SK-N-SH treated with all-trans-retinoic acid at 6 μM for 48 hours (cell line): ENCODE measurements around the gene RAP2A.

Experiments used
- ATAC-seq: fragments of 200-7000 bp; cut with Tn5 transposase; 3 replicates; pipeline ENCODE4 v1.9.1; 2020; ENCODE audit warnings: mild to moderate bottlenecking, moderate library complexity
- ARNTL ChIP-seq: fragments of 450-650 bp; formaldehyde crosslinking; IDR thresholded peaks from 2 replicates; pipeline ENCODE4 v1.5.0; 2020; ENCODE audit warnings: low read depth, mild to moderate bottlenecking, moderate library complexity, borderline replicate concordance
- BACH2 ChIP-seq: fragments of 250-450 bp; sonication (Bioruptor Pico); IDR thresholded peaks from 2 replicates; pipeline ENCODE4 v1.9.0; 2021; ENCODE audit warnings: mild to moderate bottlenecking, borderline replicate concordance
- GLIS3 ChIP-seq: fragments of 250-450 bp; sonication (Bioruptor Pico); IDR thresholded peaks from 2 replicates; pipeline ENCODE4 v1.5.0; 2020; ENCODE audit warnings: mild to moderate bottlenecking, moderate library complexity
- OSR1 ChIP-seq: fragments of 250-450 bp; sonication (Bioruptor Pico); IDR thresholded peaks from 2 replicates; pipeline ENCODE4 v1.8.0; 2022; ENCODE audit warnings: moderate library complexity, mild to moderate bottlenecking, inconsistent platforms
- TCF4 ChIP-seq: fragments of 250-450 bp; sonication (Bioruptor Pico); IDR thresholded peaks from 2 replicates; pipeline ENCODE4 v1.8.0; 2021; ENCODE audit warnings: mild to moderate bottlenecking, moderate library complexity, borderline replicate concordance
- ZFP3 ChIP-seq: fragments of 250-450 bp; sonication (Bioruptor Pico); IDR thresholded peaks from 2 replicates; pipeline ENCODE4 v1.5.0; 2020; ENCODE audit warnings: mild to moderate bottlenecking, moderate library complexity
- ZFP30 ChIP-seq: fragments of 450-650 bp; formaldehyde crosslinking; IDR thresholded peaks from 2 replicates; pipeline ENCODE4 v1.5.0; 2022; ENCODE audit warnings: mild to moderate bottlenecking, moderate library complexity
- ZNF565 ChIP-seq: fragments of 450-650 bp; formaldehyde crosslinking; conservative IDR thresholded peaks from 2 replicates; pipeline ENCODE4 v1.5.0; 2020; ENCODE audit warnings: low read depth, mild to moderate bottlenecking, moderate library complexity
- ZNF8 ChIP-seq: fragments of 450-650 bp; formaldehyde crosslinking; IDR thresholded peaks from 2 replicates; pipeline ENCODE4 v1.5.0; 2020; ENCODE audit warnings: mild to moderate bottlenecking, moderate library complexity
- TF ChIP-seq, protein P1 (sequence below): fragments of 250-450 bp; sonication (Bioruptor Pico); IDR thresholded peaks from 2 replicates; pipeline ENCODE4 v1.5.0; 2020; ENCODE audit warnings: mild to moderate bottlenecking, moderate library complexity
- TF ChIP-seq, protein P2 (sequence below): fragments of 250-450 bp; sonication (Bioruptor Pico); IDR thresholded peaks from 2 replicates; pipeline ENCODE4 v1.5.1; 2021; ENCODE audit warnings: mild to moderate bottlenecking, moderate library complexity
- TF ChIP-seq, protein P3 (sequence below): fragments of 250-450 bp; sonication (Bioruptor Pico); IDR thresholded peaks from 2 replicates; pipeline ENCODE4 v1.8.0; 2021; ENCODE audit warnings: low read depth, mild to moderate bottlenecking, moderate library complexity, borderline replicate concordance
- TF ChIP-seq, protein P4 (sequence below): fragments of 250-450 bp; sonication (Bioruptor Pico); IDR thresholded peaks from 2 replicates; pipeline ENCODE4 v1.8.0; 2020; ENCODE audit warnings: mild to moderate bottlenecking, moderate library complexity, borderline replicate concordance

Gene RAP2A

DNA sequence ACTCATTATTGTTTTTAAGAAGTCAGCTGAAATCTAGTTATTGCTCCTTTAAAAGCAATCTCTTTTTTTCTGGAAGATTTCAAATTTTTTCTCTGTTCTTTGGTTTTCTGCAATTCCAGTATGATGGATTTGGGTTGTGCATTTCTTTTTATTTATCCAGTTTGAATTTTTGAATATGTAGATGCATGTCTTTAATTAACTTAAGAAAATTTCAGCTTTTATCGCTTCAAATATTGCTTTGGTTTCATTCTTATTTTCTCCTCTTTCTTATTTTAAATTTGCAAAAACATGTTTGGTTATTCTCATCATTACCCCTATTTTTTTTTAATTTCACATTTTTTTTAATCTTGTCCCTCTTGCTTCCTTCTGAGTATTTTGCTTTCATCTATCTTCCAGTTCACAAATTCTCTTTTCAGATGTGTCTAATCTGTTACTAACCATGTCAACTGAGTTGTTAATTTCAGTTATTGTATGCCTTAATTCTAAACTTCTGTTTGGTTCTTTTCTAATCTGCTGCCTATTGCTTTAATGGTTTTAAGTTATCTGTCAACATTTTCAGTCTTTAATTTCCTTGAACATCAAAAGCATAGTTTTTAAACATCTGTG is 56.8 kb downstream of the RAP2A start:
- no peak for ATAC-seq
- peak; percentile 95 for TF ChIP-seq ZFP30 (CRISPR knock-in tag)
- no peak for TF ChIP-seq GLIS3 (CRISPR knock-in tag)
- TF ChIP-seq, all 23 proteins: peak for 1

DNA sequence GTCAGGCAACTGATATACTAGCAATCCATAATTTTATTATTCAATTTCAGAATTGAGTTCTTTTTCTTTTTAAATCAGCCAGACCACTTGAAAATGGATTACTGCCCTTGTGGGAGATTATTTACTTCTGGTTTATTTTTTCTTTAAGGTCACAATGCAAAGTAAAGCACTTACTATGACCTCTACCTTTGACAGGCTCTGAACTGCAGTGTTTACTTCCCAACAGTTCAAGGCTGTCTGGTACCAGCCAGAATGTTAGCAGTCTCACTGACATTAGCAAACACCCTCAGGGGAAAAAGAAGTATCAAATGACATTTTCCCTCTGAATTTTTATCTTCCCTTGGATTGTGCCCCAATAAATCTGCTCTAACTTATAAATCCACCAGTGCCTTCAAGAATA is 57.5 kb downstream of the RAP2A start:
- TF ChIP-seq ZFP30 (CRISPR knock-in tag) (no peak), ZNF565 (CRISPR knock-in tag) (no peak), ARNTL (CRISPR knock-in tag) (no peak), TCF4 (CRISPR knock-in tag) (no peak), GLIS3 (CRISPR knock-in tag) (no peak), BACH2 (no peak), ZNF8 (no peak), OSR1 (CRISPR knock-in tag) (no peak)
- TF ChIP-seq, protein P1, sequence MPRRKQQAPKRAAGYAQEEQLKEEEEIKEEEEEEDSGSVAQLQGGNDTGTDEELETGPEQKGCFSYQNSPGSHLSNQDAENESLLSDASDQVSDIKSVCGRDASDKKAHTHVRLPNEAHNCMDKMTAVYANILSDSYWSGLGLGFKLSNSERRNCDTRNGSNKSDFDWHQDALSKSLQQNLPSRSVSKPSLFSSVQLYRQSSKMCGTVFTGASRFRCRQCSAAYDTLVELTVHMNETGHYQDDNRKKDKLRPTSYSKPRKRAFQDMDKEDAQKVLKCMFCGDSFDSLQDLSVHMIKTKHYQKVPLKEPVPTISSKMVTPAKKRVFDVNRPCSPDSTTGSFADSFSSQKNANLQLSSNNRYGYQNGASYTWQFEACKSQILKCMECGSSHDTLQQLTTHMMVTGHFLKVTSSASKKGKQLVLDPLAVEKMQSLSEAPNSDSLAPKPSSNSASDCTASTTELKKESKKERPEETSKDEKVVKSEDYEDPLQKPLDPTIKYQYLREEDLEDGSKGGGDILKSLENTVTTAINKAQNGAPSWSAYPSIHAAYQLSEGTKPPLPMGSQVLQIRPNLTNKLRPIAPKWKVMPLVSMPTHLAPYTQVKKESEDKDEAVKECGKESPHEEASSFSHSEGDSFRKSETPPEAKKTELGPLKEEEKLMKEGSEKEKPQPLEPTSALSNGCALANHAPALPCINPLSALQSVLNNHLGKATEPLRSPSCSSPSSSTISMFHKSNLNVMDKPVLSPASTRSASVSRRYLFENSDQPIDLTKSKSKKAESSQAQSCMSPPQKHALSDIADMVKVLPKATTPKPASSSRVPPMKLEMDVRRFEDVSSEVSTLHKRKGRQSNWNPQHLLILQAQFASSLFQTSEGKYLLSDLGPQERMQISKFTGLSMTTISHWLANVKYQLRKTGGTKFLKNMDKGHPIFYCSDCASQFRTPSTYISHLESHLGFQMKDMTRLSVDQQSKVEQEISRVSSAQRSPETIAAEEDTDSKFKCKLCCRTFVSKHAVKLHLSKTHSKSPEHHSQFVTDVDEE (CRISPR knock-in tag): no peak
- TF ChIP-seq, protein P2, sequence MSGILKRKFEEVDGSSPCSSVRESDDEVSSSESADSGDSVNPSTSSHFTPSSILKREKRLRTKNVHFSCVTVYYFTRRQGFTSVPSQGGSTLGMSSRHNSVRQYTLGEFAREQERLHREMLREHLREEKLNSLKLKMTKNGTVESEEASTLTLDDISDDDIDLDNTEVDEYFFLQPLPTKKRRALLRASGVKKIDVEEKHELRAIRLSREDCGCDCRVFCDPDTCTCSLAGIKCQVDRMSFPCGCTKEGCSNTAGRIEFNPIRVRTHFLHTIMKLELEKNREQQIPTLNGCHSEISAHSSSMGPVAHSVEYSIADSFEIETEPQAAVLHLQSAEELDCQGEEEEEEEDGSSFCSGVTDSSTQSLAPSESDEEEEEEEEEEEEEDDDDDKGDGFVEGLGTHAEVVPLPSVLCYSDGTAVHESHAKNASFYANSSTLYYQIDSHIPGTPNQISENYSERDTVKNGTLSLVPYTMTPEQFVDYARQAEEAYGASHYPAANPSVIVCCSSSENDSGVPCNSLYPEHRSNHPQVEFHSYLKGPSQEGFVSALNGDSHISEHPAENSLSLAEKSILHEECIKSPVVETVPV: no peak
- TF ChIP-seq, protein P3, sequence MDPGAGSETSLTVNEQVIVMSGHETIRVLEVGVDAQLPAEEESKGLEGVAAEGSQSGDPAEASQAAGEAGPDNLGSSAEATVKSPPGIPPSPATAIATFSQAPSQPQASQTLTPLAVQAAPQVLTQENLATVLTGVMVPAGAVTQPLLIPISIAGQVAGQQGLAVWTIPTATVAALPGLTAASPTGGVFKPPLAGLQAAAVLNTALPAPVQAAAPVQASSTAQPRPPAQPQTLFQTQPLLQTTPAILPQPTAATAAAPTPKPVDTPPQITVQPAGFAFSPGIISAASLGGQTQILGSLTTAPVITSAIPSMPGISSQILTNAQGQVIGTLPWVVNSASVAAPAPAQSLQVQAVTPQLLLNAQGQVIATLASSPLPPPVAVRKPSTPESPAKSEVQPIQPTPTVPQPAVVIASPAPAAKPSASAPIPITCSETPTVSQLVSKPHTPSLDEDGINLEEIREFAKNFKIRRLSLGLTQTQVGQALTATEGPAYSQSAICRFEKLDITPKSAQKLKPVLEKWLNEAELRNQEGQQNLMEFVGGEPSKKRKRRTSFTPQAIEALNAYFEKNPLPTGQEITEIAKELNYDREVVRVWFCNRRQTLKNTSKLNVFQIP: no peak
- TF ChIP-seq, protein P4, sequence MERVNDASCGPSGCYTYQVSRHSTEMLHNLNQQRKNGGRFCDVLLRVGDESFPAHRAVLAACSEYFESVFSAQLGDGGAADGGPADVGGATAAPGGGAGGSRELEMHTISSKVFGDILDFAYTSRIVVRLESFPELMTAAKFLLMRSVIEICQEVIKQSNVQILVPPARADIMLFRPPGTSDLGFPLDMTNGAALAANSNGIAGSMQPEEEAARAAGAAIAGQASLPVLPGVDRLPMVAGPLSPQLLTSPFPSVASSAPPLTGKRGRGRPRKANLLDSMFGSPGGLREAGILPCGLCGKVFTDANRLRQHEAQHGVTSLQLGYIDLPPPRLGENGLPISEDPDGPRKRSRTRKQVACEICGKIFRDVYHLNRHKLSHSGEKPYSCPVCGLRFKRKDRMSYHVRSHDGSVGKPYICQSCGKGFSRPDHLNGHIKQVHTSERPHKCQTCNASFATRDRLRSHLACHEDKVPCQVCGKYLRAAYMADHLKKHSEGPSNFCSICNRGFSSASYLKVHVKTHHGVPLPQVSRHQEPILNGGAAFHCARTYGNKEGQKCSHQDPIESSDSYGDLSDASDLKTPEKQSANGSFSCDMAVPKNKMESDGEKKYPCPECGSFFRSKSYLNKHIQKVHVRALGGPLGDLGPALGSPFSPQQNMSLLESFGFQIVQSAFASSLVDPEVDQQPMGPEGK (CRISPR knock-in tag): no peak
- TF ChIP-seq, all 23 proteins: peak for 0
- ATAC-seq: no peak

DNA sequence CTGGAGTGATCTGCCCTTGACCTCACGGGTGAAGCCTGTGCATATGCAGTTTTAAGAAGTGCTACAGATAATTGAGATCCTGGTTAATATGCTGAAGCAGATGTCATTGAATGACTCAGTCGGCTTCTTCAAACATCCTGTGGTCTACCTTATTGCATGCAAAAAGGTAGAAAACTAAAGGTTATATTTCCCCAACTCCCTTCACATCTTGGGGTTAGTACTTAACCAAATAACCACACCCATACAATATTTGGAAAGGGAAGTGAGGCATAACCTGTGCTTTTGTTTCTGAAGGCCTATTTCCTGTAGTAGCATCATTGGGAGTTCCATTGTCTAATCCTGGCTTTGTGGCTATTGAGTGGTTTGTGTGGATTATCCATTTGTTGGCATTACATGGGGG is 58.3 kb downstream of the RAP2A start:
- no peak for ATAC-seq

More for the DNA sequence above, 58.3 kb downstream of the RAP2A start:
- TF ChIP-seq, protein P3: no peak
- TF ChIP-seq BACH2: no peak
- TF ChIP-seq, protein P2: no peak
- TF ChIP-seq ZNF565 (CRISPR knock-in tag): no peak
- TF ChIP-seq ZFP30 (CRISPR knock-in tag): no peak
- TF ChIP-seq, protein P1 (CRISPR knock-in tag): no peak
- no peak for TF ChIP-seq ZFP3 (CRISPR knock-in tag)
- TF ChIP-seq GLIS3 (CRISPR knock-in tag): no peak
